ENCODE measurements around the gene ZCCHC2.
A peak's percentile ranks its signal among the peaks of the same experiment; 100 is the strongest.

The ZCCHC2 gene

DNA sequence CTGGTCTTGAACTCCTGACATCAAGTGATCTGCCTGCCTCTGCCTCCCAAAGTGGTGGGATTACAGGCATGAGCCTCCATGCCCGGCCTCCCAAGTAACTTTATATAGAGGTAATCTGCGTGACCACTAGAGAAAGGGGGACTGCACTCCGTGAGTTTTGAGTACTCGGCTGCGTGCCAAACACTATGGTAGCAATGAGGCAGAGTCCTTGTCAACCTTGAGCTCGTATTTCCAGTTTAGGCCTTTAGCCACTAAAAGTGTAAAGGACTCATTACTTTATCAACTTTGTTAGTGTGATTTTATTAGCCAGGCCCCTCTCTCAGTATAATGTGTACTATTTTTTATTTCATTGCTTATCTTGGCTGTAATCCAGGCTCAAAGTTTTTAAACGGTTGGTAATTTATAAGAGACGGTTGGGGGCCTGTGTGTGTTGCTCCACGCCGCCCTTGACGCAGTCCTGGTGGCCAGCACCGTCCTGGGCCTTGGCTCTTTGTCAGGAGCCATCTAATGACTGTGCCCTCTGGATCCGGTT is 56.2 kb downstream of the ZCCHC2 start:
- no peaks in the 10 kb centered on the region for H3K9me3 ChIP-seq (ENCODE audit: control insufficient read depth, insufficient read depth, low read length)
- H3K9me2 ChIP-seq (replicated peaks; ENCODE audit: control insufficient read depth, low read length), result no peaks in the 10 kb centered on the region
- H3K27ac ChIP-seq (ENCODE audit: low read depth, low read length), result no peak overlapping the region
- TF ChIP-seq, protein P1, sequence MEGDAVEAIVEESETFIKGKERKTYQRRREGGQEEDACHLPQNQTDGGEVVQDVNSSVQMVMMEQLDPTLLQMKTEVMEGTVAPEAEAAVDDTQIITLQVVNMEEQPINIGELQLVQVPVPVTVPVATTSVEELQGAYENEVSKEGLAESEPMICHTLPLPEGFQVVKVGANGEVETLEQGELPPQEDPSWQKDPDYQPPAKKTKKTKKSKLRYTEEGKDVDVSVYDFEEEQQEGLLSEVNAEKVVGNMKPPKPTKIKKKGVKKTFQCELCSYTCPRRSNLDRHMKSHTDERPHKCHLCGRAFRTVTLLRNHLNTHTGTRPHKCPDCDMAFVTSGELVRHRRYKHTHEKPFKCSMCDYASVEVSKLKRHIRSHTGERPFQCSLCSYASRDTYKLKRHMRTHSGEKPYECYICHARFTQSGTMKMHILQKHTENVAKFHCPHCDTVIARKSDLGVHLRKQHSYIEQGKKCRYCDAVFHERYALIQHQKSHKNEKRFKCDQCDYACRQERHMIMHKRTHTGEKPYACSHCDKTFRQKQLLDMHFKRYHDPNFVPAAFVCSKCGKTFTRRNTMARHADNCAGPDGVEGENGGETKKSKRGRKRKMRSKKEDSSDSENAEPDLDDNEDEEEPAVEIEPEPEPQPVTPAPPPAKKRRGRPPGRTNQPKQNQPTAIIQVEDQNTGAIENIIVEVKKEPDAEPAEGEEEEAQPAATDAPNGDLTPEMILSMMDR (IDR thresholded peaks at IDR 0.05; ENCODE audit: low read depth, low read length, poor library complexity, severe bottlenecking), result no peak
- no peak for TF ChIP-seq EZH2phosphoT487 (IDR thresholded peaks at IDR 0.05; ENCODE audit: borderline replicate concordance, low read length)
- H3K36me3 ChIP-seq (ENCODE audit: control insufficient read depth, low read length), result peaks cover 46% of the 10 kb centered on the region
- H3K4me1 ChIP-seq (ENCODE audit: control insufficient read depth, low read length), result peaks cover 18% of the 10 kb centered on the region
- H4K20me1 ChIP-seq (ENCODE audit: control insufficient read depth, insufficient read depth, low read depth, low read length), result no peaks in the 10 kb centered on the region
- peaks cover 5% of the 10 kb centered on the region; the same call in 1 of the 2 replicates for H3F3A ChIP-seq (ENCODE audit: control insufficient read depth, insufficient read depth)
- H3K27me3 ChIP-seq (ENCODE audit: control insufficient read depth, low read length), result no peaks in the 10 kb centered on the region
- peaks cover 12% of the 10 kb centered on the region for H3K79me2 ChIP-seq (ENCODE audit: control insufficient read depth, low read length)
- no peak overlapping the region for H3K4me2 ChIP-seq (ENCODE audit: low read length)
- H3K4me3 ChIP-seq (ENCODE audit: low read length), result no peak overlapping the region

DNA sequence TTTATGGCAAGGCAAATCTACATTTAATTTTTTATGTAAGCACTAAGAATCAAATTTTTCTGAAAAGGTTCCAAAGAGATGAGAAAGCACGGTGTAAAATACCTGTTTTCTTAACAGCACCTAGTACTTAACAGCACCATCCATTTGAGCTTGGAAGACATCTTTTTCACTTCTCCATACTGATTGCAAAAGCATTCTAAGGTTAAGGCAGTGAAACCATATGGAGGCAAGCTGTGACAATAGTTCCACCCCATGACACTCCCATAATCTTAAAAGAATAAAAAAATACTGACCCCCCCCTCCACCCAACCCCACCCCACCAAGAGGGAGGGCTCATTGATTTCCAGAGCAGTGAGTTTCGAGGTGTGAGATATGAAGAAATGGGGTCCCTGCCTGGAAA is 60.6 kb downstream of the ZCCHC2 start:
- peaks cover 5% of the 10 kb centered on the region; the same call in 1 of the 2 replicates for H3F3A ChIP-seq (ENCODE audit: control insufficient read depth, insufficient read depth)
- no peak overlapping the region for H3K4me2 ChIP-seq (ENCODE audit: low read length)
- no peaks in the 10 kb centered on the region for H3K9me3 ChIP-seq (ENCODE audit: control insufficient read depth, insufficient read depth, low read length)
- H3K4me1 ChIP-seq (ENCODE audit: control insufficient read depth, low read length), result peaks cover 15% of the 10 kb centered on the region
- TF ChIP-seq EZH2phosphoT487 (IDR thresholded peaks at IDR 0.05; ENCODE audit: borderline replicate concordance, low read length), result no peak
- TF ChIP-seq, protein P1 (IDR thresholded peaks at IDR 0.05; ENCODE audit: low read depth, low read length, poor library complexity, severe bottlenecking), result no peak
- H3K9me2 ChIP-seq (replicated peaks; ENCODE audit: control insufficient read depth, low read length), result no peaks in the 10 kb centered on the region
- H4K20me1 ChIP-seq (ENCODE audit: control insufficient read depth, insufficient read depth, low read depth, low read length), result peaks cover 3% of the 10 kb centered on the region; the same call in 1 of the 2 replicates
- peaks cover 18% of the 10 kb centered on the region for H3K36me3 ChIP-seq (ENCODE audit: control insufficient read depth, low read length)
- H3K27ac ChIP-seq (ENCODE audit: low read depth, low read length), result no peak overlapping the region
- no peaks in the 10 kb centered on the region for H3K79me2 ChIP-seq (ENCODE audit: control insufficient read depth, low read length)
- H3K4me3 ChIP-seq (ENCODE audit: low read length), result no peak overlapping the region
- H3K27me3 ChIP-seq (ENCODE audit: control insufficient read depth, low read length), result no peaks in the 10 kb centered on the region

DNA sequence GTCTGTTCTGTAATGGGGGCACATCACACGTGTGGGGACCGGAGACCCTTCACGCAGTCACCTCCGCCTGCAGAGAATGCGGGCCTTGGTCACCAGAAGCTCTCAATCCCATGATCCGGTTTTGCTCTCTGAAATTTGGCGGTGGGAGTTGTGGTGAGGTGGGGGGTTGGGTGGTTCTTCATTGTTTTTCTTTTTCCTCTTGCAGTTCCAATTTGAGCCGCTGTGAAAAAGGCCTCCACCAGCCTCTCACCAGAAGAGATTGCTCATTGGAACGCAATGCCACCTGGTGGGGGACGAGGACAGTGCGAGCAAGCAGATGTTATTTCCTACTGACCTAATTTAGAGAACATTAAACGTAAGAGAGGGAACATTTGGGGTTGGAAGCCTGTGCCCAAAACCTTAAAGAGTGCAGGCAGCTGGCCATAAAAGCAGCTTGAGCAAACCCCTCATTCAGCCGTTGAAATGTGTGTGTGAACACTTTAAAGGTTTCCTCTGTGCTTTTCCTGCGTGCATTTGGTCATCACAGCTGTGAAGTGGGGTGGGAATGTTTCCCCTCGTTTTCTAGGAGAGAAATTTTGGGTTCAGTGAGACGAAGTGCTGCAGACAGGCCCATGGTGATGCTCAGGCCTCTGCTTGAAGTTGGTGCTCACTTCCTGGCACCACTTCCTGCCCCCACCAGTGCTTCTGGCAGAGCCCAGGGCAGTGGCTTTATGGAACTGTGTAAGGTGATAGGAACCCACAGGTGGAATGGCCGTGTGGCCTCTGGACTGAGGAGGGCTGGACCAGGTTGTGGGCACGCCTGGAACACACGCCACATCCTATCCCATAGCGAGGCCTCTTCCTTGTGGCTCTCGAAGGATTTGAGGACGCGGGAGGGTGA is 61.7 kb downstream of the ZCCHC2 start:
- Histone ChIP-seq H3K9me2 (replicated peaks; ENCODE audit: control insufficient read depth, low read length) (no peaks in the 10 kb centered on the region), H3K79me2 (ENCODE audit: control insufficient read depth, low read length) (no peaks in the 10 kb centered on the region), H3K27me3 (ENCODE audit: control insufficient read depth, low read length) (no peaks in the 10 kb centered on the region), H3K4me1 (ENCODE audit: control insufficient read depth, low read length) (peaks cover 15% of the 10 kb centered on the region), H3F3A (ENCODE audit: control insufficient read depth, insufficient read depth) (peaks cover 5% of the 10 kb centered on the region; the same call in 1 of the 2 replicates), H3K9me3 (ENCODE audit: control insufficient read depth, insufficient read depth, low read length) (no peaks in the 10 kb centered on the region), H3K36me3 (ENCODE audit: control insufficient read depth, low read length) (peaks cover 12% of the 10 kb centered on the region), H3K4me3 (ENCODE audit: low read length) (no peak overlapping the region), H3K4me2 (ENCODE audit: low read length) (peak overlapping the region; percentile 12; the same call in 1 of the 2 replicates), H4K20me1 (ENCODE audit: control insufficient read depth, insufficient read depth, low read depth, low read length) (peaks cover 3% of the 10 kb centered on the region; the same call in 1 of the 2 replicates), H3K27ac (ENCODE audit: low read depth, low read length) (no peak overlapping the region)
- TF ChIP-seq, protein P1 (IDR thresholded peaks at IDR 0.05; ENCODE audit: low read depth, low read length, poor library complexity, severe bottlenecking), result peak; percentile 97
- no peak for TF ChIP-seq EZH2phosphoT487 (IDR thresholded peaks at IDR 0.05; ENCODE audit: borderline replicate concordance, low read length)
